Stimulated activated CD4-positive, alpha-beta T cell treated with anti-CD3 and anti-CD28 coated beads, Interleukin-12 subunit alpha, Interleukin-12 subunit beta, amount 100 ng/mL, for 48 hours (primary cell): ENCODE data around the gene NTNG2.

Experiments
- DNase-seq, 3 donors: peaks; one replicate each; pipeline ENCODE4 v3.0.0-alpha.2; 2020; ENCODE audit warnings: low read depth in 2 of 3, low spot score in 1 of 3

NTNG2 gene

DNA sequence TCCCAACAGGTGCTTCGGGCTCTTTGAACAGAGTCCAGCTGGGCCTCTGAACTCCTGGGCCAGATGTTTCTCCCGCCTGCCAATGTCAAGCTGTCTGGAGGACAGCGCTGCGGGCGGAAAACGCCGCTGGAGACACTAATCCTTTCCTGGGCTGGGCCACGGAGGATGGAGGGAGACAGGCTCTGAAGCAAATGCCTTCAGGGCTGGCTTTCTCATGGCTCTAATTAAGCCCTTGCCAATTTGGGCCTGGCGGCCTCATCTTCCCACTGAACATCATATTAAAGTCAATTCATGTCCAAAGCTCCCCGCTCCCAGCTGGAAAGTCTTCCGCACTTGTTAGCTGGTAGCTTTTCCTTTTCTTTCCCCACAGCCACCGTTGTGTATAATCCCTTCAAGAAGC lies 72.7 kb downstream of the NTNG2 start:
- DNase-seq, result no peak

- no peak for DNase-seq
These were observed 73.3 kb downstream of the NTNG2 start for GRCh38 chr9:132235125-132235524.

DNA sequence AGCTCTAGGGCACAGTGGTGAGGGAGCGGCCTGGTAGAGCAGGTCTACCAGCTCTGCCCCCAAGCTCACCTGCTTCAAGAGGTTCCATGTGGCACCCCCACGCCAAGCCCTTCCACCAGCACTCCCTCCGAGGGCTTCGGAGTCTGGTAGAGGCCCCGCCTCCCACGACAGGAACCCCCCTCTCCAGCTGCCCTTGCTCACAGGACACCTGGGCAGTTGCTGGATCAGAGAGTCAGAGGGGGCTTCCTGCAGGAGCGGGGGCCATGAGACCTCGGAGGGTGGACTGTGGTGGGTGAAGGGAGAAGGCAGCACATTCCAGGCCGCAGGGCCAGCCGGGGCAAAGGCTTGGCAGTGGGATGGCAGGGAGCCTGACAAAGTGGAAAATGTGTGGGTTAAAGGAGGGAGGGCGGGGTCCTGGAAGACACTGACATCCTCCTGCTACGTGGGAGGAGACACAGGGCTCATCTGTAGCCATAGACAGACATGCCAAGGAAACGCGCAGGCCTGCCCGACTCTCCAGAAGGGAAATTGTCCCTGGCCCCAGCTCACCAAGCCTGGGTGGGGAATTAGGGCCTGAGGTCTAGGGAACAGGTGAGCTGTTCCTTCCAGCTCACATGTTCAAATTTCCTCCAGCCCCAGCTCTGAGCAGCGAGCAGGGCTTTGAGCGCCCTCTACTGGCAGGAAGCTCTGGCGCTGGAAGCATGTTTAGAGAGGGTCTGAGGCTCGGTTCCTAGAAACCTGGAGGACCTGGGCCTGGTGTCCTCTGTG lies 74.2 kb downstream of the NTNG2 start:
- DNase-seq, result peak; percentile 62 to 88 (median 76)

GRCh38 chr9:132236662-132237311 lies 74.9 kb downstream of the NTNG2 start:
- DNase-seq, result no peak

- DNase-seq, result no peak
These were observed 75.6 kb downstream of the NTNG2 start for GRCh38 chr9:132237481-132237880.

DNA sequence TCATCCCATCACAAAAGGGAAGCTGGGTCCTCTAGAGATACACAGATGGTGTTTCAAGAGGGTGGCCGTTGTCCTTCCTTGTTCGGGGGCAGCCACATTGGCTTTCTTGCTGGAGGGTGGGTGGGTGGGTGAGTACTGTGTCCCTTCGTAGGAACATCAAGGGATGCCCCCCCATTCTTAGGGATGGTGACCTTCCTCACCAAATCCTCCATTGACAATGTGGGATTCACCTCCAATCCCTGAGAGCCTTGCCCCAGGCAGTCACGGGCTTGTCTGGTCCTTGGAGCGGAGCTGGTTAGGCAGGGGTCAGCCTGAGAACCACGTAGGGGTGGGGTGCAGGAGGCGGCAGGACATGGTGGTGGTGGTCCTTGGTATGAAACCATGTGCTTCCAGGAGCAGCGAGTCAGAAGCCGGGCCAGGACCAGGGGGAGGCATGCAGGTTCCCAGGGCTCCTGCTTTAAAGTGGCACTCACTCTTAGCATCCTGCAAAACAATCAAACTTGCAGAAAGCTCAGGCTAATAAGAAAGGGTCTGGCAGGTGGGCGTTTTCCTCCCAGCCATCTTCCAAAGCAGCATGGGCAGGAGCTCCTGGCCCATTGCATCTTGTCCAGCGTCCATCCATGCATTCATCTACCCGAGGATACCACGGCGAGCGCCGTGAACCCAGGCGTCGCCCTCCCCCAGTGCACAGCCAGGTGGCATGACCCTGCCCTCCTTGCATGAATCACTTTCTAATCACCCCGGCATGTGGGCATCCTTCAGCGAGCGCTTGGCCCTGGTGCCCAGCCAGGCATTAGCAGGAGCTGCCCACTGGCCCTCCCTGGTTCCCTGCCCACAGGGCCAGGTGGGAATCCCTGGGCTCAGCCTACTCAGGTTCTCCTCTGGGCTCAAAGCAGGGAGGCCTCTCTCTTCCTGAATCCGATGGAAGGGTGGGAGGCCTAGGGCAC lies 76.4 kb downstream of the NTNG2 start:
- no peak for DNase-seq

- no peak for DNase-seq
These were observed 77.1 kb downstream of the NTNG2 start for GRCh38 chr9:132238992-132239391.

DNA sequence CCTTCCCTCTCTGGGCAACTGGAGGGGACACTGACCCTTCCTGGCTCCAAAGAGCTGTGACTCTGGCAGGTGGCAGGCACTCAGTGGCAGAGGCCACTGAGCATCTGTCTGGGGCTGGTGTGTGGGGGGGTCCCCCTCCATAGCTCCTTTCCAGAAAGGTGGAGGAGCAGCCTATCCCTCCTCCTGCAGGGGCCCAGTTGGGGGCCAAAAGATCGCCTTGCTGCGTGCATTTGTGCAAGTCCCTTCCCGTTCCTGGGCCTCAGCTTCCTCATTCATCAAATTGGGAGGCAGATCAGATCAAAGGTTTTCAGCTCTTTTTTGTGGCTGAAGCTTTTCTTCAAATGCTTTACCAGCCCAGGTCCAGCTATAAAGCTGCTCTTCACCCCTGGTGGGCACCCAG lies 77.7 kb downstream of the NTNG2 start:
- DNase-seq, result no peak

DNA sequence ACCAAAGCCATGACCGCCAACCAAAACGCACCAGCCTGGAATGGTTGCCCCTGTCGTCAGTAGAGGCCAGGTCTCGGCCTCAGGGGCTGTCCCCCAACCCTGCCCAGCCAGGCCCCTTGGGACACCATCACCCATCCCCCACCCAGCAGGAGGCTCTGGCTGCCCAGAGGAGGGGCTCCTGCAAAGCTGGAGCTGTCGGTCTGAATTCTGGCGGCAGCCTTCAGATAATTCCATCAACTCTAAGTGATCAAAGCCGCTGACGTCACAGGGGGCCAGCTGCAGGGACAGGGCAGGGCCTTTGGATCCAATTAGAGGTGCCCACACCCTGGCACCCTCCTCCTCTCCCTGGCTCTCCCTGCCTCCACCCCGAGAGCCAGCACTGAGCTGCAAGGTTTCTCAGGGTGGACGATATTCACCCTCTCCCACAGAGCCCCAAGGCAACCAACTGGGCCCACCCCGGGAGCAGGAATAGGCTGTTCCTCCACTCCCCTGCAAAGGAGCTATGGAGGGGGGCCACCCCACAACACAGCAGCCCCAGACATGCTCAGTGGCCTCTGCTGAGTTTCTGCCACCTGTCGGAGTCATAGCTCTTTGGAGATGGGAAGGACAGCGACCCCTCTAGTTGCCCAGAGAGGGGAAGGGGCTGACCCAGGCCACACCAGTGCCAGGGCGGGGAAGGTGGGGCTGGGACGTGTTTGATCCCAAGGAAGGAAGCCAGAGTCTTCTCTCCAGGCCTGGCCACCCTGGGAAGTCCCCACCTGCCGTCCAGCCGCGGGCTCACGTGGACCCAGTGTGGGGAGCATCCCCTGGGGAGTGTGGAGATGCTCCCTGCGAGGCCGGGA lies 78.4 kb downstream of the NTNG2 start:
- DNase-seq, result no peak

GRCh38 chr9:132240841-132241482 lies 79.1 kb downstream of the NTNG2 start:
- peak; percentile 97 to 98 (median 98) for DNase-seq

- DNase-seq, result no peak
These were observed 79.6 kb downstream of the NTNG2 start for GRCh38 chr9:132241483-132241839.

DNA sequence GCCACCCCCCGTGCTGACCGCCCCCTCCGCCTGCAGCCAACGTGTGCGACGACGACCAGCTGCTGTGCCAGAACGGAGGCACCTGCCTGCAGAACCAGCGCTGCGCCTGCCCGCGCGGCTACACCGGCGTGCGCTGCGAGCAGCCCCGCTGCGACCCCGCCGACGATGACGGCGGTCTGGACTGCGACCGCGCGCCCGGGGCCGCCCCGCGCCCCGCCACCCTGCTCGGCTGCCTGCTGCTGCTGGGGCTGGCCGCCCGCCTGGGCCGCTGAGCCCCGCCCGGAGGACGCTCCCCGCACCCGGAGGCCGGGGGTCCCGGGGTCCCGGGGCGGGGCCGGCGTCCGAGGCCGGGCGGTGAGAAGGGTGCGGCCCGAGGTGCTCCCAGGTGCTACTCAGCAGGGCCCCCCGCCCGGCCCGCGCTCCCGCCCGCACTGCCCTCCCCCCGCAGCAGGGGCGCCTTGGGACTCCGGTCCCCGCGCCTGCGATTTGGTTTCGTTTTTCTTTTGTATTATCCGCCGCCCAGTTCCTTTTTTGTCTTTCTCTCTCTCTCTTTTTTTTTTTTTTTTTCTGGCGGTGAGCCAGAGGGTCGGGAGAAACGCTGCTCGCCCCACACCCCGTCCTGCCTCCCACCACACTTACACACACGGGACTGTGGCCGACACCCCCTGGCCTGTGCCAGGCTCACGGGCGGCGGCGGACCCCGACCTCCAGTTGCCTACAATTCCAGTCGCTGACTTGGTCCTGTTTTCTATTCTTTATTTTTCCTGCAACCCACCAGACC lies 80.2 kb downstream of the NTNG2 start:
- DNase-seq, result peak in 1 of 3 donors; percentile 26

DNA sequence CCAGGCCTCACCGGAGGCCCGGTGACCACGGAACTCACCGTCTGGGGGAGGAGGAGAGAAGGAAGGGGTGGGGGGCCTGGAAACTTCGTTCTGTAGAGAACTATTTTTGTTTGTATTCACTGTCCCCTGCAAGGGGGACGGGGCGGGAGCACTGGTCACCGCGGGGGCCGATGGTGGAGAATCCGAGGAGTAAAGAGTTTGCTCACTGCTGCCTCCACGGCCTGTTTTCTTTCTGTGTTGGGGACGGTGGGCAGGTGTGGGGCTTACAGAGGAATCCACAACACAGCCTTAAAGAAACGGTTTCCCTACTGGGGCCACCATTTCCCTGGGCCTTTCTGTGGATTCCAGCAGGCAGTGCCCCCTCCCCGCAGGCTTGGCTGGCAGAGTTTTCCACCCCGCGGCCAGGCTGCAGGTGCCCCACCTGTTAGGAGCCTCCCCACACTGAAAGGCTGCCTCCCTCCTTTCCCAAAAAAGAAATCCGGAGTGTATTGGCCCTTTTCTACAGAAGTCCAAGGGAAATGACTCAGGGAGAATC lies 80.8 kb downstream of the NTNG2 start:
- DNase-seq, result no peak

- DNase-seq, result no peak
These were observed 81.6 kb downstream of the NTNG2 start for GRCh38 chr9:132243156-132244074.

- no peak for DNase-seq
These were observed 83.0 kb downstream of the NTNG2 start for GRCh38 chr9:132244582-132245455.

GRCh38 chr9:132245465-132245864 lies 83.6 kb downstream of the NTNG2 start:
- no peak for DNase-seq

DNA sequence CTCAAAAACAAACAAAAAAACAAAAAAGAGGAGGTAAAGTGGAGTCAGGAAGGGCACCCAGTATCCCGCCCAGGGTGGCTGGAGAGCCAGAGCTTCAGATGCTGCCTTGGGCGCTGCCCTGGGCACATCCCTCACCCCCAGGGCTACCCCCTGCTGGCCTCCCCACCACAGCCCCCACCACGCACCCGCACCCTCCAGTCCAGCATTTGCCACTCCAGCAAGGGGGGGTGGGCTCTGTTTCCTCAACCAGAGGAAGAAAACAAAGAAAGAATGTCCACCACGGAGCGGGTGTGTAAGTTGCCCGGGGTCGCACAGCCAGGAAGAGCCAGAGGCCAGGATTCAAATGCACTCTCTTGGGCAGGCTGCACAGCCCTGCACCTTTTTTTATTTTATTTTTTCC lies 86.1 kb downstream of the NTNG2 start:
- no peak for DNase-seq
